HepG2 (cell line): ENCODE measurements around the gene SLC35A1. TPM values are rescaled to one million over a fixed set of nuclear protein-coding genes. Genes with fewer than 3 reads are reported as not detected.

ENCODE experiments used
- IRX3 ChIP-seq: sonication (generic); formaldehyde crosslinking; IDR thresholded peaks from 2 replicates; pipeline ENCODE4 v1.8.1; 2023; ENCODE audit warnings: mild to moderate bottlenecking, low read depth, missing genetic modification reagents, borderline replicate concordance
- ISL2 ChIP-seq: sonication (generic); formaldehyde crosslinking; IDR thresholded peaks from 2 replicates; pipeline ENCODE4 v1.5.0; 2020; ENCODE audit warnings: missing genetic modification reagents
- JUN ChIP-seq: sonication (generic); formaldehyde crosslinking; IDR thresholded peaks from 2 replicates; pipeline ENCODE4 v1.4.0; 2020; ENCODE audit warnings: mild to moderate bottlenecking, missing genetic modification reagents
- KDM1A ChIP-seq: IDR thresholded peaks from 2 replicates; pipeline ENCODE4 v1.6.1; 2016; ENCODE audit warnings: missing compliant biosample characterization
- MLLT10 ChIP-seq: sonication (generic); formaldehyde crosslinking; IDR thresholded peaks from 2 replicates; pipeline ENCODE4 v1.4.0; 2020; ENCODE audit warnings: missing genetic modification reagents
- MTF2 ChIP-seq: sonication (generic); formaldehyde crosslinking; IDR thresholded peaks from 2 replicates; pipeline ENCODE4 v1.5.0; 2020; ENCODE audit warnings: missing genetic modification reagents, borderline replicate concordance
- NFIC ChIP-seq: IDR thresholded peaks from 2 replicates; pipeline ENCODE4 v1.6.1; 2012; ENCODE audit warnings: mild to moderate bottlenecking, low read length, inconsistent platforms
- PHB2 ChIP-seq: fragments of 450-650 bp; IDR thresholded peaks from 2 replicates; pipeline ENCODE4 v1.6.1; 2018; ENCODE audit not compliant: partially characterized antibody
- POLR2AphosphoS5 ChIP-seq: IDR thresholded peaks from 2 replicates; pipeline ENCODE4 v1.6.1; 2012; ENCODE audit warnings: low read depth, low read length
- SRF ChIP-seq: IDR thresholded peaks from 2 replicates; pipeline ENCODE4 v1.6.1; 2011; ENCODE audit warnings: mild to moderate bottlenecking, low read depth, low read length, moderate library complexity
- THRA ChIP-seq: sonication (generic); formaldehyde crosslinking; IDR thresholded peaks from 2 replicates; pipeline ENCODE4 v1.4.0; 2020; ENCODE audit warnings: missing genetic modification reagents, borderline replicate concordance
- THYN1 ChIP-seq: sonication (generic); formaldehyde crosslinking; IDR thresholded peaks from 2 replicates; pipeline ENCODE4 v1.8.1; 2023; ENCODE audit warnings: low read depth, mild to moderate bottlenecking, moderate library complexity, missing genetic modification reagents, borderline replicate concordance
- ZUFSP ChIP-seq: sonication (generic); formaldehyde crosslinking; IDR thresholded peaks from 2 replicates; pipeline ENCODE4 v1.9.0; 2021; ENCODE audit warnings: missing genetic modification reagents, mild to moderate bottlenecking, borderline replicate concordance
- ZZZ3 ChIP-seq: sonication (generic); formaldehyde crosslinking; IDR thresholded peaks from 2 replicates; pipeline ENCODE4 v1.4.0; 2020; ENCODE audit warnings: missing genetic modification reagents, mild to moderate bottlenecking, borderline replicate concordance
- polyA plus RNA-seq, 8 experiments: library from polyadenylated mRNA; depleted of rRNA in 3 of 8; stranded (reverse) in 7 of 8; unstranded in 1 of 8; fragments of >200 nt; fragmentation: Illumina TruSeq in 4 of 8; extraction: Trizol in 4 of 8; gene quantifications; 2 replicates each; pipeline versions ENCODE4 v1.2.1 to v1.2.3, GENCODE V29; 2011 to 2016; ENCODE audit warnings: low read depth in 4 of 8, missing spikeins in 1 of 8, mixed read lengths in 1 of 8; ENCODE audit not compliant: insufficient read depth in 1 of 8
- total RNA-seq, 5 experiments: library from RNA; depleted of rRNA; stranded (reverse); fragments of >200 nt; fragmentation: Illumina TruSeq; extraction: Trizol; gene quantifications; 2 replicates each; pipeline ENCODE4 v1.2.3, GENCODE V29; 2016; ENCODE audit warnings: low read depth in 1 of 5
- TF ChIP-seq, protein P1 (sequence below): sonication (generic); formaldehyde crosslinking; IDR thresholded peaks from 2 replicates; pipeline ENCODE4 v1.5.0; 2020; ENCODE audit warnings: mild to moderate bottlenecking, missing genetic modification reagents, borderline replicate concordance
- TF ChIP-seq, protein P2 (sequence below): sonication (generic); formaldehyde crosslinking; IDR thresholded peaks from 2 replicates; pipeline ENCODE4 v1.5.0; 2020; ENCODE audit warnings: mild to moderate bottlenecking, missing genetic modification reagents
- TF ChIP-seq, protein P3 (sequence below): IDR thresholded peaks from 2 replicates; pipeline ENCODE4 v1.6.1; 2018; ENCODE audit warnings: missing genetic modification reagents, mild to moderate bottlenecking, missing compliant biosample characterization
- TF ChIP-seq, protein P4 (sequence below): sonication (generic); formaldehyde crosslinking; IDR thresholded peaks from 2 replicates; pipeline ENCODE4 v1.8.1; 2023; ENCODE audit warnings: mild to moderate bottlenecking, inconsistent platforms, moderate library complexity, missing genetic modification reagents, borderline replicate concordance

SLC35A1 gene
- total and polyA plus RNA-seq, 2 of the 13 experiments (the other 11 are each of a cell fraction or from before 2014, with no cell fraction given), result 24.8 to 25.1 TPM

DNA sequence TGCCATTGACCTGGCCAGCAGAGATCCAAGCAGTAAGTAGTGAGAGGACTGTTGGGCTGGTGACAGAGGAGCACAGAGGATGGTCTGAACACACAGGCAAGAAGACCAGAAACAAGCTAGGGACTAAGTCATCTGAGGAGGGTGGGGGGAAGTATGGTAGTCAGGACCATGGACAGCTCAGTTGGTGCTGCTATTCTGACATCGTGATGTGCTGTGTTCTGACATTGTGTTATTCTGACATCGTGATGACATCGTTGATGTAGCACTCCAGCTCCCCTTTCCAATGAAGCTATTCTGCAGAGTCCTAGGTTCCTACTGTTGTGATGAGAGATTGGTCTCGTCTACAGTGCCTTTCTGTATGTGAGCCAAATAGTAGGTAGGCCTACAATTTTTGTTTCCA lies 36.3 kb upstream of the SLC35A1 start (continued):
- TF ChIP-seq, protein P1, sequence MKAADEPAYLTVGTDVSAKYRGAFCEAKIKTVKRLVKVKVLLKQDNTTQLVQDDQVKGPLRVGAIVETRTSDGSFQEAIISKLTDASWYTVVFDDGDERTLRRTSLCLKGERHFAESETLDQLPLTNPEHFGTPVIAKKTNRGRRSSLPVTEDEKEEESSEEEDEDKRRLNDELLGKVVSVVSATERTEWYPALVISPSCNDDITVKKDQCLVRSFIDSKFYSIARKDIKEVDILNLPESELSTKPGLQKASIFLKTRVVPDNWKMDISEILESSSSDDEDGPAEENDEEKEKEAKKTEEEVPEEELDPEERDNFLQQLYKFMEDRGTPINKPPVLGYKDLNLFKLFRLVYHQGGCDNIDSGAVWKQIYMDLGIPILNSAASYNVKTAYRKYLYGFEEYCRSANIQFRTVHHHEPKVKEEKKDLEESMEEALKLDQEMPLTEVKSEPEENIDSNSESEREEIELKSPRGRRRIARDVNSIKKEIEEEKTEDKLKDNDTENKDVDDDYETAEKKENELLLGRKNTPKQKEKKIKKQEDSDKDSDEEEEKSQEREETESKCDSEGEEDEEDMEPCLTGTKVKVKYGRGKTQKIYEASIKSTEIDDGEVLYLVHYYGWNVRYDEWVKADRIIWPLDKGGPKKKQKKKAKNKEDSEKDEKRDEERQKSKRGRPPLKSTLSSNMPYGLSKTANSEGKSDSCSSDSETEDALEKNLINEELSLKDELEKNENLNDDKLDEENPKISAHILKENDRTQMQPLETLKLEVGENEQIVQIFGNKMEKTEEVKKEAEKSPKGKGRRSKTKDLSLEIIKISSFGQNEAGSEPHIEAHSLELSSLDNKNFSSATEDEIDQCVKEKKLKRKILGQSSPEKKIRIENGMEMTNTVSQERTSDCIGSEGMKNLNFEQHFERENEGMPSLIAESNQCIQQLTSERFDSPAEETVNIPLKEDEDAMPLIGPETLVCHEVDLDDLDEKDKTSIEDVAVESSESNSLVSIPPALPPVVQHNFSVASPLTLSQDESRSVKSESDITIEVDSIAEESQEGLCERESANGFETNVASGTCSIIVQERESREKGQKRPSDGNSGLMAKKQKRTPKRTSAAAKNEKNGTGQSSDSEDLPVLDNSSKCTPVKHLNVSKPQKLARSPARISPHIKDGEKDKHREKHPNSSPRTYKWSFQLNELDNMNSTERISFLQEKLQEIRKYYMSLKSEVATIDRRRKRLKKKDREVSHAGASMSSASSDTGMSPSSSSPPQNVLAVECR (CRISPR knock-in tag), result peak; percentile 52; the same call in 1 of the 2 replicates
- no peak for TF ChIP-seq MLLT10 (CRISPR knock-in tag)
- no peak for TF ChIP-seq SRF
- peak; percentile 30; the same call in 1 of the 2 replicates for TF ChIP-seq KDM1A (CRISPR knock-in tag)
- TF ChIP-seq JUN (CRISPR knock-in tag), result no peak
- TF ChIP-seq ZUFSP (CRISPR knock-in tag), result no peak
- TF ChIP-seq THRA (CRISPR knock-in tag), result peak; percentile 76
- TF ChIP-seq, protein P2, sequence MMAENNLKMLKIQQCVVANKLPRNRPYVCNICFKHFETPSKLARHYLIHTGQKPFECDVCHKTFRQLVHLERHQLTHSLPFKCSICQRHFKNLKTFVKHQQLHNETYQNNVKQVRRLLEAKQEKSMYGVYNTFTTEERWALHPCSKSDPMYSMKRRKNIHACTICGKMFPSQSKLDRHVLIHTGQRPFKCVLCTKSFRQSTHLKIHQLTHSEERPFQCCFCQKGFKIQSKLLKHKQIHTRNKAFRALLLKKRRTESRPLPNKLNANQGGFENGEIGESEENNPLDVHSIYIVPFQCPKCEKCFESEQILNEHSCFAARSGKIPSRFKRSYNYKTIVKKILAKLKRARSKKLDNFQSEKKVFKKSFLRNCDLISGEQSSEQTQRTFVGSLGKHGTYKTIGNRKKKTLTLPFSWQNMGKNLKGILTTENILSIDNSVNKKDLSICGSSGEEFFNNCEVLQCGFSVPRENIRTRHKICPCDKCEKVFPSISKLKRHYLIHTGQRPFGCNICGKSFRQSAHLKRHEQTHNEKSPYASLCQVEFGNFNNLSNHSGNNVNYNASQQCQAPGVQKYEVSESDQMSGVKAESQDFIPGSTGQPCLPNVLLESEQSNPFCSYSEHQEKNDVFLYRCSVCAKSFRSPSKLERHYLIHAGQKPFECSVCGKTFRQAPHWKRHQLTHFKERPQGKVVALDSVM, result no peak
- TF ChIP-seq ZZZ3 (CRISPR knock-in tag), result no peak
- TF ChIP-seq, protein P3, sequence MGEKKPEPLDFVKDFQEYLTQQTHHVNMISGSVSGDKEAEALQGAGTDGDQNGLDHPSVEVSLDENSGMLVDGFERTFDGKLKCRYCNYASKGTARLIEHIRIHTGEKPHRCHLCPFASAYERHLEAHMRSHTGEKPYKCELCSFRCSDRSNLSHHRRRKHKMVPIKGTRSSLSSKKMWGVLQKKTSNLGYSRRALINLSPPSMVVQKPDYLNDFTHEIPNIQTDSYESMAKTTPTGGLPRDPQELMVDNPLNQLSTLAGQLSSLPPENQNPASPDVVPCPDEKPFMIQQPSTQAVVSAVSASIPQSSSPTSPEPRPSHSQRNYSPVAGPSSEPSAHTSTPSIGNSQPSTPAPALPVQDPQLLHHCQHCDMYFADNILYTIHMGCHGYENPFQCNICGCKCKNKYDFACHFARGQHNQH (CRISPR knock-in tag), result peak; percentile 39; the same call in 1 of the 2 replicates
- TF ChIP-seq IRX3 (CRISPR knock-in tag), result 0 out of 2 replicates have a peak, but pooled peaks have one; percentile 40
- TF ChIP-seq MTF2 (CRISPR knock-in tag), result no peak
- TF ChIP-seq NFIC, result no peak
- peak; percentile 44; the same call in 1 of the 2 replicates for TF ChIP-seq ISL2 (CRISPR knock-in tag)
- no peak for TF ChIP-seq PHB2
- no peak for TF ChIP-seq POLR2AphosphoS5
- TF ChIP-seq THYN1, result no peak
- TF ChIP-seq, protein P4, sequence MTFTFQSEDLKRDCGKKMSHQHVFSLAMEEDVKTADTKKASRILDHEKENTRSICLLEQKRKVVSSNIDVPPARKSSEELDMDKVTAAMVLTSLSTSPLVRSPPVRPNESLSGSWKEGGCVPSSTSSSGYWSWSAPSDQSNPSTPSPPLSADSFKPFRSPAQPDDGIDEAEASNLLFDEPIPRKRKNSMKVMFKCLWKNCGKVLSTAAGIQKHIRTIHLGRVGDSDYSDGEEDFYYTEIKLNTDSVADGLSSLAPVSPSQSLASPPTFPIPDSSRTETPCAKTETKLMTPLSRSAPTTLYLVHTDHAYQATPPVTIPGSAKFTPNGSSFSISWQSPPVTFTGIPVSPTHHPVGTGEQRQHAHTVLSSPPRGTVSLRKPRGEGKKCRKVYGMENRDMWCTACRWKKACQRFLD, result peak; percentile 40; the same call in 1 of the 2 replicates
